ENCODE results near the gene PRKN.

DNA sequence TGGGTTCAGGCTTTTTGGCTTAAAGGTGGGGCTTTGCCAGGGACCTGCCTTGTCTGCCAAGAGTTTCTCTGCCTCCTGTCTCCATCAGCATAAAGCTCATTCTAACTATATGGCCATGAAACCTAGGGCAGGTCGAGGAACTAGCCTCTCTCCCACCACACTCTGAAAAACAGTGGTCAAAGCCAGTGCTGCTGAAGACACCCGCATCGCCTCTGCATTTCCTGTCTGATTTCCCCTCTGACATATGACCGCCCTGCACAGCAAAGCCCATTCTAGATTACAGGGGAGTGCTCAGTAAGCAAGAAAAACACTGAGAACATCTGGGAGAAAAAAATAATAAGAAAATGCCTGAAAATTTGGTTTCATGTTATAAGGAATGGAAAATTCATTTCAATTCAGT is 573.6 kb downstream of the PRKN start:
- TF ChIP-seq, protein P1, sequence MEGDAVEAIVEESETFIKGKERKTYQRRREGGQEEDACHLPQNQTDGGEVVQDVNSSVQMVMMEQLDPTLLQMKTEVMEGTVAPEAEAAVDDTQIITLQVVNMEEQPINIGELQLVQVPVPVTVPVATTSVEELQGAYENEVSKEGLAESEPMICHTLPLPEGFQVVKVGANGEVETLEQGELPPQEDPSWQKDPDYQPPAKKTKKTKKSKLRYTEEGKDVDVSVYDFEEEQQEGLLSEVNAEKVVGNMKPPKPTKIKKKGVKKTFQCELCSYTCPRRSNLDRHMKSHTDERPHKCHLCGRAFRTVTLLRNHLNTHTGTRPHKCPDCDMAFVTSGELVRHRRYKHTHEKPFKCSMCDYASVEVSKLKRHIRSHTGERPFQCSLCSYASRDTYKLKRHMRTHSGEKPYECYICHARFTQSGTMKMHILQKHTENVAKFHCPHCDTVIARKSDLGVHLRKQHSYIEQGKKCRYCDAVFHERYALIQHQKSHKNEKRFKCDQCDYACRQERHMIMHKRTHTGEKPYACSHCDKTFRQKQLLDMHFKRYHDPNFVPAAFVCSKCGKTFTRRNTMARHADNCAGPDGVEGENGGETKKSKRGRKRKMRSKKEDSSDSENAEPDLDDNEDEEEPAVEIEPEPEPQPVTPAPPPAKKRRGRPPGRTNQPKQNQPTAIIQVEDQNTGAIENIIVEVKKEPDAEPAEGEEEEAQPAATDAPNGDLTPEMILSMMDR (conservative IDR thresholded peaks at IDR 0.05), result no peak
- no peak for TF ChIP-seq EZH2 (IDR thresholded peaks at IDR 0.05; ENCODE audit: low read depth)
